Activated CD4-positive, alpha-beta T cell treated with anti-CD3 and anti-CD28 coated beads, Interleukin-10, Interleukin-2, amounts not matched to agents 100 ng/mL and 50 ng/mL, durations not matched to agents 16 hours and 8 hours (primary cell): ENCODE measurements around the gene NRDC.
A peak's percentile ranks its signal among the peaks of the same experiment; 100 is the strongest.

Experiments
- DNase-seq: peaks from one replicate; pipeline ENCODE4 v3.0.0-alpha.2; 2020

NRDC gene

DNA sequence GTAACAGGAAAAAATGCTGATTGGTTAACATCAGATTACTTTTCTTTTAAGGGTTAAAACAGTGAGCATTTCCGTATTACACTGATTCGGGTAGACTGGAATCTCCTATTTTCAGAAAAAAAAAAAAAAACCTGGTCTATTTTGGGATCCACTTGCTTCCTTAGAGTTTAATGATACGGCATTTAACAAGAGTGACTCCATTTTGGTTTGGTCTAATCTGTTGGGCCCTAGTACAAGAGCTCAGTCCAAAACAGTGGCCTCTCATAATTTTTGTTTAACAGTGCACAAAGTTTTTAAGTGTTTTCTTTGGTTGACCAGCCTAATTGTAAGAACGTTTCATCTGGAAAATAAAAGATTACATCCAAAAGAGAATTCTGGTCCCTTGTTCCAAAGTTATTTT is 120.2 kb downstream of the NRDC start:
- DNase-seq = no peak

DNA sequence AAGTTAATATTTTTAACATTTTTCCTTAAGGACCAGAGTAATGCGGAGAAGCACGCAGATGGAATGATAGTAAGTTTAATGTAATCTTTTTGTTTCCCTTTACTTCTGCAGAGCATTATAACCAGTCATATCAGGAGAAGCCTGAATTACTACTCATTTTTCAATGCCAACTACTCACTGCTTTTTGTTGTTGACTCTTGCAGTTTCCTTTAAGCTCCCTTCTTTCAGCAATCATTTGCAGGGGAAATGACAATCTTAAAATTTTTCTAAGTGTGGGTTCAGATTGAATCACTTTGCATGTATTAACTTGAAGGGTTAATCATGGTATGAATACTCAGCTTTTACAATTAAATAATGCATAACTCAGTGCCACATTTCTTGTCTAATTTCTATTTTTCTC is 122.2 kb downstream of the NRDC start:
- peak; percentile 68 for DNase-seq

DNA sequence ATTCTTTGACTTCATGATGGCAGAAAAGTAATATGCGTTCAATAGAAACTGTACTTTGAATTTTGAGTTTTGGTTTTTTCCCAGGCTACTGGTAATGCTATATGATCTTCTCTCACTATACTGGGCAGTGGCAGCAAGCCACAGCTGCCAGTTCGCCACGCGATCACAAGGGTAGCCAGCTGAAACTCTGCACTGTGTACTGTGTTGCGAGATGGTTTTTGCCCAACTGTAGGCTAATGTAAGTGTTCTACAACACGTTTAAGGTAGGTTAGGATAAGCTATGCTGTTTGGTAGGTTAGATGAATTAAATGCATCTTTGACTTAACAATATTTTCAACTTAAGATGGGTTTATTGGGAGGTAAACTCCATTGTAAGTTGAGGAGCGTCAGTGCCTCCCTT is 123.1 kb downstream of the NRDC start:
- no peak for DNase-seq

DNA sequence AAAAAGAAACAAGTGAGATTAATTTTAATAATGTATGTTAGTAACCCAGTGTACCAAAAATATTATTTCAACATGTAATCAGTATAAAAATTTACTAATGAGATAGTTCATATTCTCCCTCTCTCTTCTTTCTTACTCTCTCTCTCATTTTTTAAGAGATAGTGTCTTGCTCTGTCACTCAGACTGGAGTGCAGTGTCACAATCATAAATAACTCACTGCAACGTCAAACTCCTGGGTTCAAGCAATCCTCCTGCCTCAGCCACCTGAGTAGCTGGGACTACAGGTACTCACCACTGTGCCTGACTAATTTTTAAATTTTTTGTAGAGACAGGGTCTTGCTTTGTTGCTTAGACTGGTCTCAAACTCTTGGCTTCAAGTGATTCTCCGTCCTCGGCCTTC is 123.9 kb downstream of the NRDC start:
- DNase-seq = no peak

DNA sequence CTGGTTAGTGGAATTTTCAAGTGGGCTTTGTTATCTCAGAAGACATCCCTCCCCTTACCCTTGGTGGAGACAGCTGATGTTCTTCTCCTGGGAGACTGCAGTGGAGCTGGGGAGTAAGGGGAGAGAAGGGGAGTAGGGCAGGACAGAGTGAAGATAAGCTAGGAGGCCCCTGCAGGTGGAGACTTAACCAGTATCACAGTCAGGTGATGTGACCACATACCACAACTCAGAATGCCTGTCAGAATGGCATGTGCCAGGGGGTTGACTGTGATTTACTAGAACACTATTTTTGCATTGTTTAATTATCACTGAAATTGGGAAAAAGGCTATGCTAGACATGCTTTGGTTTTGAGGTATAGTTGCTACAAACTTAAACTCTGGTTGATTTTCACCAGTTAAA is 124.6 kb downstream of the NRDC start:
- DNase-seq = no peak

DNA sequence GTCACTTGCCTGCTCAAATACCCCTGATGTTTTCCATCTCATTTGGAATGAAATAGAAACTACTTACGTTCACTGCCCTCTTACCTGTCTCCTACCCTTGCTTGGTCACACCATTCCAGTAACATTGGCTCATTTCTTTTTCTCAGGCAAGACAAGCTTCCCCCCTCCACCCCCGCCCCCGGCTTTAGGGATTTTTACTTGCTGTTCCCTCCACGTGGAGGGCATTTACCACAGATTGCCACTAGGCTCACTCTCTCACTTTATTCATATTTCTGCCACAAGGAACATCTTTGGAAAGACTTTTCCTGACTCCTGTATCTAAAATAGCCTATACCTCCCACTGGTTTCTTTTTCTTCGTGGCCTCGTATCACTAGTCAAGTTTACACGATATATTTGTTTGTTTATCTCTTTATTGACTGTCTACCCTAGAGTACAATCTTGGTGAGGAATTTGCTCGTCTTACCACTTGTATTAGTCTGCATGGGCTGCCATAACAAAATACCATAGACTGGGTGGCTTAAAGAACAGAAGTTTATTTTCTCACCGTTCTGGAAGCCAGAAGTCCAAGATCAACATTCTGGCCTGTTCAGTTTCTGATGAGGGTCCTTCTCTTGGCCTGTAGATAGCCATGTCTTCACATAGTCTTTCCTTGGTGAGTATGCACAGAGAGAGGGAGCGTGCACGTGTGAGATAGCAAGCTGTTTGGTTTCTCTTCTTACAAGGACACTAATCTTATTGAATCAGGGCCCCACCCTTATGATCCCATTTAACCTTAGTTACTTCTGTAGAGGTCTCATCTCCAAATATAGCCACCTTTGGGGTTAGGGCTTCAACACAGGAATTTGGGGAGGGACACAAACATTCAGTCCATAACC is 126.2 kb downstream of the NRDC start:
- no peak for DNase-seq

DNA sequence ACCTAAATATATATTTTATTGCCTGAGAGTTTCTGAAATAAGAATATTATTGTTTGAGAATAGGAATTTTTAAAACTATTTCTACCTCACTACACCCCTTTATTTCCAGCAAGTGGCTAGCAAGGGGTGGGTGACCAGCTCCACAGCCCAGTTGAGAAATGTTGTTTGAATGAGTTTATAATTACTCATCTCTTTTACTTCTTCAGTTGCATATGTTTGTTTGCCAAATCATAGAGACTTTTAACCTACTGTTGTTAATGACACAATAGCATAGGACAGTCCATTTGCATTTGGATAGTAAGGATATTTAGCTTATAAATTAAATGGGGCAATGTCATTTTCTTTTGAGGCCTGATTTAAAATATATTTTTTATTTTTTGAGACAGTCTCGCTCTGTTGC is 127.8 kb downstream of the NRDC start:
- no peak for DNase-seq

DNA sequence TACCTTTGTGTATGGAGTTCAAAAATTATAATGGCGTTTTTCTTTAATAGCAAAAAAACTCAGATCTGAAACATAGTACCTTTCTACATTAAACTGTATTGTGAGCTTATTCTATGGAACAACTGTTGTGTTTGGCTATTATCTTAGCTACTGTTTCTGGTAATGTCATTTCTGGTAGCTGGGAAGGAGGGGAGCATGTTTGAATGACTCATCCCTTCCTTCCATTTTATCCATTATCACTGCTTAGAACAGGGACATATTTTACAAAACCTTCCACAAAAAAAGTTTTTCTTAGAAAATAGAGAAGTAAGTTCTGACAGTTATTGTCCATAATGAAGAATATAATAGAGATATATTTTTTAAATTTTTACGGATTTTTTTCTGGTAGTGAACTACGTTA is 128.3 kb downstream of the NRDC start:
- DNase-seq = no peak

DNA sequence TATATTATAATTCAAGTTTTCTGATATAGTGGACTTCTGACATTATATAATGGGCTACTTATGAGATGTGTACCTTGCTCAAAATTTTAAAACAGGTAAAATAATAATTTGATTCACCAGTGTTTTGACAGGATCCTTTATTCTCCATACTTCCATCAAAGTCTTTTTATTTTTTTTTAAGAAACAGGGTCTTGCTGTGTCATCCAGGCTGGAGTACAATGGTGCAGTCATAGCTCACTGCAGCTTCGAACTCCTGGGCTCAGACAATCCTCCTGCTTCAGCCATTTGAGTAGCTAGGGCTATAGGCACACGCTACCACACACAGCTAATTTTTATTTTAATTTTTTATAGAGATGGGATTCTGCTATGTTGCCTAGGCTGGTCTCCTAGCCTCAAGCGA is 129.4 kb downstream of the NRDC start:
- DNase-seq = no peak

DNA sequence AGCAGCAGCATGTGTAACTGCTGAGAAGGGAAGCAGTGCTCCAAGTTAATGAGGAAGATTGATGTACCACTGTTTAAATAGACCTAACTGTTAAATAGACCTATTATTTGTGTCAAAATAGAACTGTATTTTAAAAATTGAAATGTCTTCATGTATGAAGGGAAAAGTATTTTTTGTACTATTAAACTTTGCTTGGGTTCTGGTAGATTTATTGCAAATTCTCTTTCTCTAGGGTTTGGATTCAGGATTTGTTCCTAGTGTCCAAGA is 133.3 kb downstream of the NRDC start:
- DNase-seq = no peak

DNA sequence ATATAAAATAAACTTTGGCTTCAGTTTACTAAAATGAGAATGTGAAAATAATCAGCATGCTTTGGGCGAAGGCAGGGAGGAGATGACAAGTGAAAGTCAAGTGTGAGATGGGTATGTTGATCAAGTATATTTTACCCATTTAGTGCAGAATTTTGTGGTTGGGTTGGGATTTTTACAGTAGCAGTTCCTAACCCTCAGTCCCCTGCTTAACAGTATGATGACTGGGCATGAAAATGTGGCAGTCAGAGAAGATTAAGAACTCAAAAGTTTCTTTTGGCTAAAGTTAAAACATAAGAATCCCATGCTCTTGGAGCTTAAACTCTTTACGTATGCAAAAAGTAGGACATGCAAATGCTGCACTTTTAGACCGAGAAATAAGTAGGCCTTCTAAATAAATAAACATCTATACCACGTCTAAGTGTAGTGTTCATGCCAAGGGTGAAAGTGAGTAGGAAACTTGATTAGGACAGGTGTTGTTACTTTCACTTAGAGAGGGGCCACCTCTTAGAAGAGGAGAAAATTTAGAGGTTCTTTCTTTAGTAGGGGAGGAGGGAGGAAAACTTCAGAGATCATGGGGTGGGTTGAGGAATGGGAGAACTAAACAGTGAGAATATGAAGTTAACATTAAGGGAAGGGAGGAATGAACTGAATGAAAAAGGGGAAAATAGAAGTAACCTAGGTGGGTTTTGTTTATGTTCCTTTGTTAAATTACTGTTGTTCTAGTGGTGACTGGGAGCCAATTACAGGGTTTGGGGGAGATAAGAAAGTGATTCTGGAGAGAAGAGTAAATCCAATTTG is 133.8 kb downstream of the NRDC start:
- no peak for DNase-seq

DNA sequence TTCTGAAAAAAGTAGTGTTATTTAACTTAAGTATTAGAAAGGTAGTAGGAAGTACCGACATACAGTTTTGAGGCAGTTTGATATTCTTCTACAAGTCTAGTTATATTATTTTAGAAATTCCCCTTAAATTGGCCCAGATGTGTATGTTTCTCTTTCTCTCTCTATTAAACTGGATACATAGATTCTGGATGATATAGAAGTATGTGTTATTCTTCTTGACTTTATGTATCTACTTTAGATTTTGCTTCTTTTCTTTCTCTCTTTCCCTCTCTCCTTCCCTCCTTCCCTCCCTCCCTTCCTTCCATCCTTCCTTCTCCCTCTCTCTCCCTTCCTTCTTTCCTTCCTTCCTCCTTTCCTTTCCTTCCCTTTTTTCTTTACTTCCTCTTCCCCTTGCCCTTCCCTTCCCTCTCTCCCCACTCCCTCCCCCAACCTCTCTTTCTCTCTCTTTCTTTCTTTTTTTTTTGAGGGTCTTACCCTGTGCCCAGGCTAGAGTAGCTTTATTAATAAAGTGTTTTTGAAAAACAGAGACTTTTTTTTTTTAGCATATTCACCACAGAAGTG is 137.3 kb downstream of the NRDC start:
- DNase-seq = no peak

DNA sequence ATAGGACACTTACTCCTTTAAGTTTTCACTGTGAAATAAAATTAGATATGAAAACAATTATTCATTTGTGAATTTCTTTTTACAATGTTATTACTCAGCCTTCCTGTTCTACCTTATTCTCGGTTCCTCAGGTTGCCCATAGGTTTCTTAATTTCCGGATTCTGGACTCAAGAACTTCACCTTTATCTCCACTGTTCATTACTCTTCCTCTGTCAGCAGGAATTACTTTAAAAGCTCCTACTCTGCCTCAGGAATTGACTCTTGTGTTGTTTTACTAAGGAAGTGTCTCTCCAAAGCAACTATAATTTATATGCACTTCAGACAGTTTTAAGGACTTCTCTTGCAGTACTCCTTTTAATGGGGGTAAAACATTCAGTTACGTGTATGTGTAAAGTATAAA is 137.9 kb downstream of the NRDC start:
- DNase-seq = peak; percentile 37
